NCI-H82 treated with DMSO at 0.1 percent for 48 hours (cell line): ENCODE data around the gene TOMM22.
"Not testable (repeated sequence)": the region's sequence is repeated elsewhere in the genome, so short reads cannot be mapped to it uniquely, and the experiment has no call there.

Source experiments
- DNase-seq: peaks from one replicate; lab custom pipeline; 2025; ENCODE audit not compliant: unreplicated experiment; lab: John Stamatoyannopoulos, UW

The TOMM22 gene

GRCh38 chr22:38681582-38682335 is at the start of gene TOMM22:
TSS of gene TOMM22 (plus strand) at chr22:38681957. CDS start at chr22:38681979, 22 bp downstream.
- peak; percentile 33 for DNase-seq

GRCh38 chr22:38632528-38632927 is 49.2 kb upstream of the TOMM22 start:
- no peak for DNase-seq

GRCh38 chr22:38638216-38638615 is 43.5 kb upstream of the TOMM22 start:
- no peak for DNase-seq

- DNase-seq: no peak
Measured at GRCh38 chr22:38638728-38639127, 43.0 kb upstream of the TOMM22 start.

- DNase-seq: no peak
Measured at GRCh38 chr22:38641476-38642040, 40.2 kb upstream of the TOMM22 start.

- not testable (repeated sequence) for DNase-seq
Measured at GRCh38 chr22:38644245-38644644, 37.5 kb upstream of the TOMM22 start.

GRCh38 chr22:38645430-38645829 is 36.3 kb upstream of the TOMM22 start:
- DNase-seq: no peak

- DNase-seq: no peak
Measured at GRCh38 chr22:38649841-38650522, 31.8 kb upstream of the TOMM22 start.

- DNase-seq: no peak
Measured at GRCh38 chr22:38652859-38653258, 28.9 kb upstream of the TOMM22 start.

- DNase-seq: no peak
Measured at GRCh38 chr22:38653741-38654140, 28.0 kb upstream of the TOMM22 start.

- no peak for DNase-seq
Measured at GRCh38 chr22:38655519-38656255, 26.1 kb upstream of the TOMM22 start.

- peak; percentile 58 for DNase-seq
Measured at GRCh38 chr22:38656256-38657044, 25.3 kb upstream of the TOMM22 start, which contains the start of the genes CBY1 and FAM227A. TSS of gene CBY1 (plus strand) at chr22:38656638. CDS start at chr22:38668055, 11,417 bp downstream. TSS of gene FAM227A (minus strand) at chr22:38656392. CDS start at chr22:38650168, 6,224 bp downstream.

GRCh38 chr22:38657045-38657909 is 24.5 kb upstream of the TOMM22 start:
- DNase-seq: no peak

- DNase-seq: no peak
Measured at GRCh38 chr22:38674888-38675287, 6.9 kb upstream of the TOMM22 start.

GRCh38 chr22:38675833-38676232 is 5.9 kb upstream of the TOMM22 start:
- no peak for DNase-seq

- no peak for DNase-seq
Measured at GRCh38 chr22:38684895-38685294, 3.1 kb downstream of the TOMM22 start.

GRCh38 chr22:38685761-38686160 is 4.0 kb downstream of the TOMM22 start:
- DNase-seq: no peak

GRCh38 chr22:38689651-38690050 is 7.9 kb downstream of the TOMM22 start:
- no peak for DNase-seq

GRCh38 chr22:38694049-38694448 is 12.3 kb downstream of the TOMM22 start:
- no peak for DNase-seq
